DMS 273 (cell line): ENCODE measurements around the gene NDUFA11.
"Not testable (repeated sequence)": the region's sequence is repeated elsewhere in the genome, so short reads cannot be mapped to it uniquely, and the experiment has no call there.

Experiments used
- DNase-seq: peaks from one replicate; lab custom pipeline; 2025; ENCODE audit not compliant: unreplicated experiment; lab: John Stamatoyannopoulos, UW

NDUFA11 gene

DNA sequence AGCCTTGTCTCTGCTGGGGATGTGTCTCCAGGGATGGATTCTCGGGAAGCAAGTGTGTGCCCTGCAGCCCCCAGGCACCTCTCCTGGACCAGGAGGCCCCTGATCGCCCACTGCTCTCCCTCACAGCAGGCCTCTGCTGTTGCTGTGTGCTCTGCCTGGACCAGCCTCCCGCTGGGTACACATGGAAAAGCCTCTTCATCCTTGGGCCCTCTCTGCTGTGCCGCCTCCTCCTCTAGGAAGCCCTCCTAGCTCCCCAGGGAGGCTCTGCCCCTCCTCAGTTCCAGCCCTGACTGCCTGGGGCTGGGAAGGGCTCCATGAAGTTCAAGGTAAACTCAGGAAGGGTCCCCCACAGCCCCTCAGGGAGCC, 12.0 kb downstream of the NDUFA11 start:
- peak; percentile 63 for DNase-seq

GRCh38 chr19:5890099-5890498, 13.5 kb downstream of the NDUFA11 start:
- DNase-seq: no peak

DNA sequence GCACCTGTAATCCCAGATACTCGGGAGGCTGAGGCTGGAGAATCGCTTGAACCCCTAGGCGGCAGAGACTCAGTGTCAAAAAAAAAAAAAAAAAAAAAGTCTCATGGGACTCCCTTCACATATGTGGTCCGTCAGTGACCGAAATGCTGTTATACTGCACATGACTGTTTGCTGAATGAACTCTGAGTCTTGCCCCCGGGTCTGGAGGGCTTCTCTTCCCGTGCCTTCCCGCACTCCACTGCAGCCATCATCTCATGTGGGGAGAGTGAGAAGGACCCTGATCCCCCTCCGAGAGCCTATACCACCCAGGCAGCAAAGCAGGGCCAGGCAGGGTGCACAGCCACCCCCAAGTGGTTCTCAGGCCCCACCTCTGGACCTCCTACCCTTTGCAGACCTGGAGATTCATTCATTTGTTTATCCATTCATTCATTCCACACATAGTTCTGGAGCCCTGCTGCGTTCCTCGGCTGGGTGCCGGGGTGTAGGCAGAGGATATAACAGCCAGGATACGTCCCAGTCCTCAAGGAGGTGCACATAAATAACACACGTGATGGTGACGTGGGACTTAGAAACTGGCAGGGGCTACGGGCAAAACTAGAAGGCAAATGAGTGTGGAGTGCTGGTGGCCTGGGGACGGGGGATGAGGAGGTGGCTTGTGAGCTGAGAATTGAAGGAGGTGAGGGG, 14.2 kb downstream of the NDUFA11 start:
- no peak for DNase-seq

GRCh38 chr19:5884065-5884811, 19.4 kb downstream of the NDUFA11 start:
- not testable (repeated sequence) for DNase-seq

- peak; percentile 65 for DNase-seq
These were observed 20.3 kb downstream of the NDUFA11 start for GRCh38 chr19:5883157-5883873.

DNA sequence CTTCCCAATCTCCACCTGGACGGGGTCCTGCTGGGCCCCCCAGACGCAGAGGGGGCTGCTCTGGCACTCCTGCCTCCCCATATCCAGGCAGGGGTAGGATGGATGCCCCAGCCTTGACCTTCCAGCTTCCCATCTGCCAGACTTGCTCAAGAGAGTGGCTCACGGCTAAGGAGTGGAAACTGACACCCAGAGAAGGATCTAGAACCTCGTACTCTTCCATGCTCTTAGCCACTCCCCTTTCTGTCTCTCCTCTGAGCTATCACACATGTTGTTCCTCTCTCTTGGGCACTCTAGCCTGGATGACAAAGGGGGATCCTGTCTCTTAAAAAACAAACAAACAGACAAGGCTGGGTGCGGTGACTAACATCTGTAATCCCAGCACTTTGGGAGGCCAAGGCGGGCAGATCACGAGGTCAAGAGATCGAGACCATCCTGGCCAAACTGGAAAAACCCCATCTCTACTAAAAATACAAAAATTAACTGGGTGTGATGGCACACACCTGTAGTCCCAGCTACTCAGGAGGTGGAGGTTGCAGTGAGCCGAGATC, 21.1 kb downstream of the NDUFA11 start:
- DNase-seq: no peak

- no peak for DNase-seq
These were observed 21.9 kb downstream of the NDUFA11 start for GRCh38 chr19:5881543-5882299.

GRCh38 chr19:5880604-5881078, 22.9 kb downstream of the NDUFA11 start:
- DNase-seq: no peak

DNA sequence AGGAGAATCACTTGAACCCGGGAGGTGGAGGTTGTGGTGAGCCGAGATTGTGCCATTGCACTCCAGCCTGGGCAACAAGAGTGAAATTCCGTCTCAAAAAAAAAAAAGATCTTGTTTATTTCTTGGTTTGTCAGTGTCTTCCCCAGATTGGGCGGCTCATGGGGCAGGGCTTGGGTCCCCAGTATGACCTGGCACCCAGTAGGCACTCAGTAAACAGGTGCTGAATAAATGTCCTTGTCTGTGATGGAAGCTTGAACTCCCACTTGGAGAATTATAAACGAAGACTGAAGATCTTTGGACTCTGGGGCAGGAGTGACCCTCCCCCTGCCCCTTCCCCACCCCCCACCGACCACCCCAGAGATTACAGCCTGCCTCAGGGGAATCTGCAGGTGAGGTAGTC, 23.4 kb downstream of the NDUFA11 start:
- no peak for DNase-seq

DNA sequence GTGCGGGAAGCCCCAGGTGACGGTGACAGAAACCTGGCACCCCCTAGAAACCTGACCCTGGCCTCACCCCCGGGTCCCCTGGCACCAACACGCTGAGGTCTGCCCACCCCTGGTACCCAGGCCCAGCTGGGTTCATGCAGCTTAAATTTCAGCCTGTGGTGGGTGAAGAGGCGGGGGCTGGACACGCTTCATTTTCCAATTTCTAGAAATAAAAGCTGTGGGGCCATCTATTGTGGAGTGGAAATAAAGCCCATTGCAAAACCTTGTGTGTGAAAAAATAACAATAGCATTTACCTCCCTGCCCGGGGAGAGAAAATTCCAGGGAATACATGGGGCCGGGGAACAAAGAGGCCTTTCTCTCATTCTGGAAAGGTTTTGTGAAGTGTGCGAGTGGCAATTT, 25.7 kb downstream of the NDUFA11 start:
- DNase-seq: no peak

- DNase-seq: no peak
These were observed 26.2 kb downstream of the NDUFA11 start for GRCh38 chr19:5877427-5877826.

GRCh38 chr19:5874496-5874895, 29.1 kb downstream of the NDUFA11 start:
- not testable (repeated sequence) for DNase-seq

GRCh38 chr19:5873617-5874199, 29.9 kb downstream of the NDUFA11 start:
- DNase-seq: no peak

DNA sequence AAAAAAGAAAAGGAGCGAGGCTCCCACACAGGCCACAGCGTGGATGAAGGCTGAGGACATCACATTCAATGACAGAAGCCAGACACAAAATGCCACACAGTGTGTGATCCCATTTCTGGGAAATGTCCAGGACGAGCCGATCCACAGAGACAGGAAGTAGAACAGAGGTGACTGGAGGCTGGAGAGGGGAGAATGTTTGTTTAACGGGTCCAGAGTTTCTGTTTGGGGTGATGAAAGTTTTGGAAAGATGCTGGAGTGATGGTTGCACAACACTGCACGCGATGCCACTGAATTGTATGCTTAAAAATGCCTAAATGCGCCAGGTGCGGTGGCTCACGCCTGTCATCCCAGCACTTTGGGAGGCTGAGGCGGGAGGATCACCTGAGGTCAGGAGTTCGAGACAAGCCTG, 32.6 kb downstream of the NDUFA11 start:
- no peak for DNase-seq

GRCh38 chr19:5867201-5868136, 36.1 kb downstream of the NDUFA11 start:
- no peak for DNase-seq

DNA sequence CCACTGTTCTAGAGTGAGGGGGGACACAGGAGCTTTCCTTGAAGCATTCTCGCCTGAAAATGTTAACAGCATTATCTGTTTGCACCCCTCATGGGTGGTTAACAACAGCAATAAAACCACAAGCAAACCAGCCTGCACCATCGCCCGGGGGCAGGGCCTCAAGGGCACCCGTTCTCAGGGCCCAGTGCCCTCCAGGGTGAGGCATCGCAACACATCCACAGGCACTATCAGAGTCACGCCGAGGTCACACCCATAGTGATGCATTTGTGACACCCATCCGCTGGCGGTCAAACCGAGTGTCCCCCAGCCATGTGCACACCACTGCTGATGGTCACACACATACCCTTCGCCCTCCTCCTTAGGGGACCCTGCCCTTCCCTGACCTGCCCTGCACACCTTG, 37.8 kb downstream of the NDUFA11 start:
- DNase-seq: no peak

- no peak for DNase-seq
These were observed 38.7 kb downstream of the NDUFA11 start for GRCh38 chr19:5864725-5865486.

DNA sequence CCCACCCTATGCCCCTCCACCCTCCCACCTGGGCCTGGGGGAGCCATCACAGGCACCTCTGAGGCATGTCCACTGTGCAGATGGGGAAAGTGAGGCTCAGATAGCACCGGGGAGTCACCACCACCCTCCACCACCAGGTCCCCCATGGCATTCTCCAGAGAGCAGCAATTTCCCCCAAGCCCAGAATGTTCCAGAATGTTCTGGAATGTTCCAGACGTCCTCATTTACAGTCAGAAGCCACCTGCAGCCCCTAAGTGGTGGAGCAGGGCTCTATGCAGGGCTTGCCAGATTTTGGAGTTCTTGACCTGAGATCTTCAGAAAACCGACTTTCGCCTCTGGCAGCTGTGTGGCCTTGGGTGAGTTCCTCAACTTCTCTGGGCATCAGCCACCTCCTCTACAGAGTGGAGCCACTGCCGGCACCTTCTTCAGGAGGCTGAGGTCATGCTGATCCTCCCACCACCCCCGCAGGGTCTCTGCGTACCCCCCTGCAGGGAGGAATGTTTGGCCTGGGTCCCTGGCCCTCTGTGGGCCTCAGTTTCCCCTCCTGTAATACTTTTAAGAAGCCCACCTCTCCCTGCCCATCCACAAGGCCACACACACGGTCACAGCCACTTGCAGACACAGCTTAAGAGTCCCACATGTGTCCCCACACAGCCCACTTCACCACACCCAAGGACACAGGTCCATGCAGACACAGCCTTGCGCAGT, 39.4 kb downstream of the NDUFA11 start:
- DNase-seq: no peak
